Nephron (organoid): ENCODE data around the gene ZFP36L2.

ENCODE experiments used
- H3K27ac Mint-ChIP-seq, 3 experiments: 2 replicates each; pipeline ENCODE4 v1.8.0; 2020; ENCODE audit warnings: mixed read lengths in 3 of 3, mild to moderate bottlenecking in 2 of 3, moderate library complexity in 1 of 3
- H3K27me3 Mint-ChIP-seq: 2 replicates; pipeline ENCODE4 v1.8.0; 2021; ENCODE audit warnings: low read depth, mild to moderate bottlenecking, moderate library complexity, mixed read lengths
- H3K36me3 Mint-ChIP-seq: 2 replicates; pipeline ENCODE4 v1.8.0; 2020; ENCODE audit warnings: low read depth, mixed read lengths
- H3K4me1 Mint-ChIP-seq: 2 replicates; pipeline ENCODE4 v1.8.0; 2020; ENCODE audit warnings: mixed read lengths
- H3K4me3 Mint-ChIP-seq, 3 experiments: 2 replicates each; pipeline ENCODE4 v1.8.0; 2020; ENCODE audit warnings: mild to moderate bottlenecking in 3 of 3, mixed read lengths in 3 of 3, moderate library complexity in 2 of 3
- H3K9me3 Mint-ChIP-seq: 2 replicates; pipeline ENCODE4 v1.8.0; 2020; ENCODE audit warnings: mixed read lengths
- CTCF ChIP-seq, 3 experiments: fragments of 200-600 bp; sonication (generic); IDR thresholded peaks; one replicate each; pipeline ENCODE4 v1.5.0; 2021; ENCODE audit warnings: antibody characterized with exemption in 3 of 3; ENCODE audit not compliant: unreplicated experiment in 3 of 3

The ZFP36L2 gene

GRCh38 chr2:43224131-43224570, 2.3 kb downstream of the ZFP36L2 start:
- Mint-ChIP-seq H3K4me1 (peaks cover 47% of the 10 kb centered on the region), H3K27ac (peak overlapping the region; percentile 98 to 100 (median 99)), H3K9me3 (no peaks in the 10 kb centered on the region), H3K27me3 (no peaks in the 10 kb centered on the region), H3K4me3 (peak overlapping the region; percentile 96 to 99 (median 98)), H3K36me3 (peaks cover 17% of the 10 kb centered on the region)
- TF ChIP-seq CTCF (IDR thresholded peaks at IDR 0.05; ENCODE audit: unreplicated experiment in 3 of 3) = peak; percentile 23 to 55 (median 39)

- peaks cover 17% of the 10 kb centered on the region for H3K36me3 Mint-ChIP-seq
- TF ChIP-seq CTCF (IDR thresholded peaks at IDR 0.05; ENCODE audit: unreplicated experiment in 3 of 3) = no peak
- H3K4me3 Mint-ChIP-seq = peak overlapping the region; percentile 96 to 99 (median 98)
- no peaks in the 10 kb centered on the region for H3K9me3 Mint-ChIP-seq
- peak overlapping the region; percentile 98 to 100 (median 99) for H3K27ac Mint-ChIP-seq
- H3K4me1 Mint-ChIP-seq = peaks cover 49% of the 10 kb centered on the region
- no peaks in the 10 kb centered on the region for H3K27me3 Mint-ChIP-seq
These were observed 2.8 kb downstream of the ZFP36L2 start for GRCh38 chr2:43223521-43224001.

GRCh38 chr2:43222475-43223309, 3.7 kb downstream of the ZFP36L2 start:
- no peaks in the 10 kb centered on the region for H3K27me3 Mint-ChIP-seq
- H3K36me3 Mint-ChIP-seq = peaks cover 17% of the 10 kb centered on the region
- peak overlapping the region; percentile 83 to 91 (median 89) for H3K4me3 Mint-ChIP-seq
- no peaks in the 10 kb centered on the region for H3K9me3 Mint-ChIP-seq
- H3K27ac Mint-ChIP-seq = peak overlapping the region; percentile 98 to 100 (median 99)
- peaks cover 54% of the 10 kb centered on the region for H3K4me1 Mint-ChIP-seq
- no peak for TF ChIP-seq CTCF (IDR thresholded peaks at IDR 0.05; ENCODE audit: unreplicated experiment in 3 of 3)

GRCh38 chr2:43221763-43222474, 4.5 kb downstream of the ZFP36L2 start:
- H3K4me3 Mint-ChIP-seq = peak overlapping the region; percentile 83 to 91 (median 89)
- peaks cover 57% of the 10 kb centered on the region for H3K4me1 Mint-ChIP-seq
- H3K36me3 Mint-ChIP-seq = peaks cover 17% of the 10 kb centered on the region
- H3K9me3 Mint-ChIP-seq = no peaks in the 10 kb centered on the region
- H3K27me3 Mint-ChIP-seq = no peaks in the 10 kb centered on the region
- no peak for TF ChIP-seq CTCF (IDR thresholded peaks at IDR 0.05; ENCODE audit: unreplicated experiment in 3 of 3)
- peak overlapping the region; percentile 98 to 100 (median 99) for H3K27ac Mint-ChIP-seq

- no peak for TF ChIP-seq CTCF (IDR thresholded peaks at IDR 0.05; ENCODE audit: unreplicated experiment in 3 of 3)
- Mint-ChIP-seq H3K27me3 (no peaks in the 10 kb centered on the region), H3K4me3 (peak overlapping the region; percentile 83 to 91 (median 89)), H3K27ac (peak overlapping the region; percentile 98 to 100 (median 99)), H3K36me3 (peaks cover 17% of the 10 kb centered on the region), H3K4me1 (peaks cover 57% of the 10 kb centered on the region), H3K9me3 (no peaks in the 10 kb centered on the region)
These were observed 5.2 kb downstream of the ZFP36L2 start for GRCh38 chr2:43221124-43221762.
